ENCODE measurements around the gene CLSTN2.
"Not testable (repeated sequence)": the region's sequence is repeated elsewhere in the genome, so short reads cannot be mapped to it uniquely, and the experiment has no call there.

Gene CLSTN2

GRCh38 chr3:140416666-140417065 lies 481.7 kb downstream of the CLSTN2 start:
- Mint-ChIP-seq H3K4me3 (no peak overlapping the region), H3K9me3 (no peaks in the 10 kb centered on the region), H3K27ac (no peak overlapping the region), H3K4me1 (ENCODE audit: low read depth) (no peaks in the 10 kb centered on the region), H3K27me3 (no peaks in the 10 kb centered on the region), H3K36me3 (ENCODE audit: low read depth) (no peaks in the 10 kb centered on the region)
- DNase-seq = no peak

GRCh38 chr3:140420621-140421357 lies 485.8 kb downstream of the CLSTN2 start:
- Mint-ChIP-seq H3K4me3 (no peak overlapping the region), H3K27me3 (no peaks in the 10 kb centered on the region), H3K36me3 (ENCODE audit: low read depth) (no peaks in the 10 kb centered on the region), H3K4me1 (ENCODE audit: low read depth) (no peaks in the 10 kb centered on the region), H3K9me3 (no peaks in the 10 kb centered on the region), H3K27ac (no peak overlapping the region)
- no peak for DNase-seq

GRCh38 chr3:140421884-140422283 lies 486.9 kb downstream of the CLSTN2 start:
- Mint-ChIP-seq H3K9me3 (no peaks in the 10 kb centered on the region), H3K4me3 (no peak overlapping the region), H3K27ac (no peak overlapping the region), H3K36me3 (ENCODE audit: low read depth) (no peaks in the 10 kb centered on the region), H3K27me3 (no peaks in the 10 kb centered on the region), H3K4me1 (ENCODE audit: low read depth) (no peaks in the 10 kb centered on the region)
- no peak for DNase-seq

GRCh38 chr3:140423146-140423545 lies 488.2 kb downstream of the CLSTN2 start:
- Mint-ChIP-seq H3K27ac (no peak overlapping the region), H3K9me3 (no peaks in the 10 kb centered on the region), H3K4me1 (ENCODE audit: low read depth) (no peaks in the 10 kb centered on the region), H3K4me3 (no peak overlapping the region), H3K27me3 (no peaks in the 10 kb centered on the region), H3K36me3 (ENCODE audit: low read depth) (no peaks in the 10 kb centered on the region)
- DNase-seq = no peak

- not testable (repeated sequence) for H3K27ac Mint-ChIP-seq
These were observed 488.6 kb downstream of the CLSTN2 start for GRCh38 chr3:140423574-140423973.

GRCh38 chr3:140424211-140424610 lies 489.2 kb downstream of the CLSTN2 start:
- Mint-ChIP-seq H3K27ac (no peak overlapping the region), H3K4me3 (no peak overlapping the region), H3K27me3 (no peaks in the 10 kb centered on the region), H3K36me3 (ENCODE audit: low read depth) (no peaks in the 10 kb centered on the region), H3K9me3 (no peaks in the 10 kb centered on the region), H3K4me1 (ENCODE audit: low read depth) (no peaks in the 10 kb centered on the region)
- DNase-seq = no peak

More at GRCh38 chr3:140423574-140423973, 488.6 kb downstream of the CLSTN2 start:
- not testable (repeated sequence) for H3K27me3 Mint-ChIP-seq; H3K4me3 Mint-ChIP-seq; H3K9me3 Mint-ChIP-seq; H3K36me3 Mint-ChIP-seq (ENCODE audit: low read depth); H3K4me1 Mint-ChIP-seq (ENCODE audit: low read depth); DNase-seq

GRCh38 chr3:140424726-140425125 lies 489.7 kb downstream of the CLSTN2 start:
- no peaks in the 10 kb centered on the region for H3K27me3 Mint-ChIP-seq
- H3K4me3 Mint-ChIP-seq = no peak overlapping the region
- no peaks in the 10 kb centered on the region for H3K36me3 Mint-ChIP-seq (ENCODE audit: low read depth)
- no peaks in the 10 kb centered on the region for H3K4me1 Mint-ChIP-seq (ENCODE audit: low read depth)
- no peak for DNase-seq
- no peak overlapping the region for H3K27ac Mint-ChIP-seq
- H3K9me3 Mint-ChIP-seq = no peaks in the 10 kb centered on the region

- Mint-ChIP-seq H3K9me3 (no peaks in the 10 kb centered on the region), H3K27ac (no peak overlapping the region), H3K4me1 (ENCODE audit: low read depth) (no peaks in the 10 kb centered on the region), H3K27me3 (peaks cover 6% of the 10 kb centered on the region), H3K36me3 (ENCODE audit: low read depth) (no peaks in the 10 kb centered on the region), H3K4me3 (no peak overlapping the region)
- DNase-seq = no peak
These were observed 492.8 kb downstream of the CLSTN2 start for GRCh38 chr3:140427786-140428185.

- peaks cover 6% of the 10 kb centered on the region for H3K27me3 Mint-ChIP-seq
- no peaks in the 10 kb centered on the region for H3K4me1 Mint-ChIP-seq (ENCODE audit: low read depth)
- no peak for DNase-seq
- H3K9me3 Mint-ChIP-seq = no peaks in the 10 kb centered on the region
- H3K27ac Mint-ChIP-seq = no peak overlapping the region
- no peaks in the 10 kb centered on the region for H3K36me3 Mint-ChIP-seq (ENCODE audit: low read depth)
- no peak overlapping the region for H3K4me3 Mint-ChIP-seq
These were observed 493.4 kb downstream of the CLSTN2 start for GRCh38 chr3:140428380-140428779.

- H3K9me3 Mint-ChIP-seq = no peaks in the 10 kb centered on the region
- no peaks in the 10 kb centered on the region for H3K4me1 Mint-ChIP-seq (ENCODE audit: low read depth)
These were observed 494.8 kb downstream of the CLSTN2 start for GRCh38 chr3:140429791-140430190.

GRCh38 chr3:140430494-140430893 lies 495.5 kb downstream of the CLSTN2 start:
- DNase-seq = no peak
- Mint-ChIP-seq H3K4me3 (no peak overlapping the region), H3K4me1 (ENCODE audit: low read depth) (no peaks in the 10 kb centered on the region), H3K9me3 (no peaks in the 10 kb centered on the region), H3K36me3 (ENCODE audit: low read depth) (no peaks in the 10 kb centered on the region), H3K27ac (no peak overlapping the region), H3K27me3 (peaks cover 6% of the 10 kb centered on the region)

More at GRCh38 chr3:140429791-140430190, 494.8 kb downstream of the CLSTN2 start:
- no peaks in the 10 kb centered on the region for H3K36me3 Mint-ChIP-seq (ENCODE audit: low read depth)
- peaks cover 6% of the 10 kb centered on the region for H3K27me3 Mint-ChIP-seq
- H3K4me3 Mint-ChIP-seq = no peak overlapping the region
- DNase-seq = no peak
- no peak overlapping the region for H3K27ac Mint-ChIP-seq

- no peak overlapping the region for H3K27ac Mint-ChIP-seq
- no peak for DNase-seq
- H3K36me3 Mint-ChIP-seq (ENCODE audit: low read depth) = no peaks in the 10 kb centered on the region
- H3K9me3 Mint-ChIP-seq = no peaks in the 10 kb centered on the region
- peaks cover 6% of the 10 kb centered on the region for H3K27me3 Mint-ChIP-seq
- no peak overlapping the region for H3K4me3 Mint-ChIP-seq
- no peaks in the 10 kb centered on the region for H3K4me1 Mint-ChIP-seq (ENCODE audit: low read depth)
These were observed 497.3 kb downstream of the CLSTN2 start for GRCh38 chr3:140432229-140432669.

GRCh38 chr3:140433431-140433830 lies 498.4 kb downstream of the CLSTN2 start:
- Mint-ChIP-seq H3K4me1 (ENCODE audit: low read depth) (no peaks in the 10 kb centered on the region), H3K4me3 (no peak overlapping the region), H3K27ac (no peak overlapping the region), H3K9me3 (no peaks in the 10 kb centered on the region), H3K27me3 (peaks cover 6% of the 10 kb centered on the region), H3K36me3 (ENCODE audit: low read depth) (no peaks in the 10 kb centered on the region)
- no peak for DNase-seq

- Mint-ChIP-seq H3K27me3 (peaks cover 6% of the 10 kb centered on the region), H3K36me3 (ENCODE audit: low read depth) (no peaks in the 10 kb centered on the region), H3K27ac (no peak overlapping the region), H3K4me3 (no peak overlapping the region), H3K4me1 (ENCODE audit: low read depth) (no peaks in the 10 kb centered on the region), H3K9me3 (no peaks in the 10 kb centered on the region)
- DNase-seq = no peak
These were observed 499.4 kb downstream of the CLSTN2 start for GRCh38 chr3:140434261-140434905.

GRCh38 chr3:140436421-140436820 lies 501.4 kb downstream of the CLSTN2 start:
- peaks cover under 1% of the 10 kb centered on the region for H3K27me3 Mint-ChIP-seq
- H3K36me3 Mint-ChIP-seq (ENCODE audit: low read depth) = no peaks in the 10 kb centered on the region
- no peak overlapping the region for H3K27ac Mint-ChIP-seq
- no peak for DNase-seq
- no peaks in the 10 kb centered on the region for H3K4me1 Mint-ChIP-seq (ENCODE audit: low read depth)
- no peaks in the 10 kb centered on the region for H3K9me3 Mint-ChIP-seq
- H3K4me3 Mint-ChIP-seq = no peak overlapping the region

All from activated T-cell treated with anti-CD3 and anti-CD28 coated beads, Interleukin-2, amount 50 U/mL, for 24 hours (primary cell).